GM21529 (cell line): Measurements from ENCODE around the gene C6orf163.
"Not testable (repeated sequence)": the region's sequence is repeated elsewhere in the genome, so short reads cannot be mapped to it uniquely, and the experiment has no call there.

Experiments
- ATAC-seq: cut with Tn5 transposase; IDR thresholded peaks from one replicate; pipeline ENCODE4 v1.9.1; 2021; ENCODE audit not compliant: unreplicated experiment

Gene C6orf163

DNA sequence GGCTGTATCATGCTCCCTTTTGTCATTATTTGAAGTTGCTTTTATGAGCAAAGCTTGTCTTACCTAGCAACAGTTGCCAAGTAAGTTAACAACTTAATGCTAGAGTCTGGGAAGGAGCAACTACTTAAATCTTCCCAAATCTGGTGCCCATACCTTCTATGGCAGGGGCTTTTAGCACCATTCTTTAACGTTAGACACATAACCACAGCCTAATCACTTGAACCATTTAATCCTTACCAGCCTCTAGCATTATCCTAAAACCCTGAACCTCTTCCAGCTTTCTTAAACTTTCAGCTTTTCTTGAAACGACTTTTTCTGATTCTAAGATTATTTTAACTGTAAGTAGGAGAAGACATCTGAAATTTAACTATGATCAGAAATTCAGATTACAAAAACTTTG lies at the start of gene C6orf163:
Gene C6orf163 (plus strand): TSS at position 83 of the 400 bp plus-strand sequence. CDS start 287 bp downstream, at position 370.
- no peak for ATAC-seq

- no peak for ATAC-seq
Measured at GRCh38 chr6:87297119-87297518, 47.5 kb upstream of the C6orf163 start.

DNA sequence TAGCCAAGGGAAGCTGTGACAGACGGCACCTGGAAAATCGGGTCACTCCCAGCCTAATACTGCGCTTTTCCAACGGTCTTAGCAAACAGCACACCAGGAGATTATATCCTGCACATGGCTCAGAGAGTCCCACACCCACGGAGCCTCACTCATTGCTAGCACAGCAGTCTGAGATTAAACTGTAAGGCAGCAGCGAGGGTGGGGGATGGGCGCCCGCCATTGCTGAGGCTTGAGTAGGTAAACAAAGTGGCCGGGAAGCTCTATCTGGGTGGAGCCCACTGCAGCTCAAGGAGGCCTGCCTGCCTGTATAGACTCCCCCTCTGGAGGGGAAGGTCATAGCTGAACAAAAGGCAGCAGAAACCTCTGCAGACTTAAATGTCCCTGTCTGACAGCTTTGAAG lies 43.3 kb upstream of the C6orf163 start:
- ATAC-seq = not testable (repeated sequence)

DNA sequence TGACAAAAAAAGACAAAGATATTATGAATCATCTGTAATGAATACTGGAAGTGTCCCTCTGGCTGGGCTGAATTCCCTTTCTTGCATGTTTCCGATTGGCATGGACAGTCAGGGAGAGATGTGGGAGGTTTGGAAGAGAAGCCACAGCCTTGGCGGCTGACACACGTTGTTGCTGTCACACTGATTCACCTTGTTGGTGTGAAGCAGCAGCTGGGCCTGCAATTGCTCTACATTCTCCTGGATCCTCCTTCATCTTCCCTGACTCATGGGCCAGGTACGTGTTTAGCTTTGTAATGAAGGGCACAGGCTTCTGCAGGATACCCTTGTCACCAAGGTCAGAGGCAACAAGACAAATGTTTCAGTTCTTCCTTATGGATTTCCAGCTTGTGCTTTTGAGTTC lies 35.6 kb upstream of the C6orf163 start:
- no peak for ATAC-seq

- no peak for ATAC-seq
Measured at GRCh38 chr6:87312860-87313259, 31.8 kb upstream of the C6orf163 start.

- no peak for ATAC-seq
Measured at GRCh38 chr6:87315071-87315470, 29.5 kb upstream of the C6orf163 start.

DNA sequence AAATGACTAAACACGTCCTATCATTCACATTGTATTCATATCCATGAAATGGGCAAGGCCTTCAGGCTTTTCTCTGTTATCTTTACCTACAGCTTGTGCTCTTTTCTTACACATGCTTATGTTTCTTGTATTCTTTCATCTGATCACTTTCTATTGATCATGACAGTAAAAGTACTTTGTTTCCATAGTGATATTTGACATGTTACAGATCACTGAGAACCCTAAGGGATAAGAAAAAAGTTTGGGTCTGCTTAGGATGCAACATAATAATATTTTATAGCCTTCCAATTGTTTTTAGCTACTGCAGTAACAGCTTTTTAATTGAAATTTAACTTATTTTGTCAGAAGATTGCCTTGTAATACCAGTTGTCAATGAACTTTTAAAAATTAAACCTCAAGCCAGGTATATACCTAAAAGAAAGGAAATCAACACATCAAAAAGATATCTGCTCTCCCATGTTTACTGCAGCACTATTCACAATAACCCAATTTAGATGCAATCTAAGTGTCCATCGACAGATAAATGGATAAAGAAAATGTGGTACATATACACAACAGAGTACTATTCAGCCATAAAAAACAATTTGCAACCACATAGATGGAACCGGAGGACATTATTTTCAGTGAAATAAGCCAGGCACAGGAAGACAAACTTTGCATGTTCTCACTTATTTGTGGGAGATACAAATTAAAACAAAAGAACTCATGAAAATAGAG lies 25.2 kb upstream of the C6orf163 start:
- no peak for ATAC-seq

- peak; percentile 99 for ATAC-seq
Measured at GRCh38 chr6:87322304-87323212, 22.1 kb upstream of the C6orf163 start, which contains the start of gene SMIM8. TSS of gene SMIM8 (plus strand) at chr6:87322588. CDS start at chr6:87337032, 14,444 bp downstream.

DNA sequence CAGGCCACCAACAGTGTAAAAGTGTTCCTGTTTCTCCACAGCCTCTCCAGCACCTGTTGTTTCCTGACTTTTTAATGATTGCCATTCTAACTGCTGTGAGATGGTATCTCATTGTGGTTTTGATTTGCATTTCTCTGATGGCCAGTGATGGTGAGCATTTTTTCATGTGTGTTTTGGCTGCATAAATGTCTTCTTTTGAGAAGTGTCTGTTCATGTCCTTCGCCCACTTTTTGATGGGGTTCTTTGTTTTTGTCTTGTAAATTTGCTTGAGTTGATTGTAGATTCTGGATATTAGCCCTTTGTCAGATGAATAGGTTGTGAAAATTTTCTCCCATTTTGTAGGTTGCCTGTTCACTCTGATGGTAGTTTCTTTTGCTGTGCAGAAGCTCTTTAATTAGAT lies 20.7 kb upstream of the C6orf163 start:
- not testable (repeated sequence) for ATAC-seq

- no peak for ATAC-seq
Measured at GRCh38 chr6:87330961-87331360, 13.7 kb upstream of the C6orf163 start.

GRCh38 chr6:87333033-87333432 lies 11.6 kb upstream of the C6orf163 start:
- no peak for ATAC-seq

DNA sequence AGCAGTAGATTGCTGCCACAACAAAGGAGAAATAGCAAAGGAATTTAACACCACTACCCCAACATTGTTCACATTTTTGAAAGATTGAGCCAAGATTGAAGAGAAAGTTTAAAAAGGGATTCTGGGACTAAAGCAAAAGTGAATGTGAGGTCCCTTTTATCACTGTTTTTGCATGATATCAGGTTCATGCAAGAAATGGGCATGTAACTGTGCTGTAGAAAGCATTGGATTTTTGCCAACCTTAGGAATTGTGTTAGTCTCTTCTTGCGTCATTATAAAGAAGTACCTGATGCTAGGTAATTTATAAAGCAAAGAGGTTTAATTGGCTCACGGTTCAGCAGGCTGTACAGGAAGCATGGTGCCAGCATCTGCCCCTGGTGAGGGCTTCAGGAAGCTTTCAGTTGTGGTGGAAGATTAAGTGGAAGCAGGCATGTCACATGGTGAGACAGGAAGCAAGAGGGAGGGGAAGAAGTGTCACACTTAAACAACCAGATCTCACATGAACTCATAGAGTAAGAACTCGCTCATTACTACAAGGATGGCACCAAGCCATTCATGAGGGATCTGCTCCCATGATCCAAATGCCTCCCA lies 10.9 kb upstream of the C6orf163 start:
- no peak for ATAC-seq

- ATAC-seq = no peak
Measured at GRCh38 chr6:87334683-87335082, 9.9 kb upstream of the C6orf163 start.

DNA sequence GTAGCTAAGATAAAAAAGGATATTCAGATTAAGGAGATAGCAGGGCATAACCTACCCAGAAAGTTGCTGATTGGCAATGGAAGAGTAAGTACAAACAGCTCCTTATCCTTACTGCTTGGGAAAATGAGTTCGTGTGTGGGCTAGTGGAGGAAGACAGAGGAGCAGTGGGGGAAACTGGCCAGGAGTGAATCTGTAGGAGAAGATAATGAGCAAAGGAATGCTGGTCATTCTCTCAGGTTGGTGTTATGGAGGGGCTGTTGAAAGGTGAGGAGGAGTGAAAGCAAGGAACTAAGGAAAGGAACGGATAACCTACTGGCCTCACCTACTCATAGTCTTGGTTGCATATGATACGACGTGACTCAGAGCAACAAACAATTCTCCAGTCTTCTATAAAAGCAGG lies 8.2 kb upstream of the C6orf163 start:
- ATAC-seq = no peak

GRCh38 chr6:87340230-87340629 lies 4.4 kb upstream of the C6orf163 start:
- no peak for ATAC-seq

DNA sequence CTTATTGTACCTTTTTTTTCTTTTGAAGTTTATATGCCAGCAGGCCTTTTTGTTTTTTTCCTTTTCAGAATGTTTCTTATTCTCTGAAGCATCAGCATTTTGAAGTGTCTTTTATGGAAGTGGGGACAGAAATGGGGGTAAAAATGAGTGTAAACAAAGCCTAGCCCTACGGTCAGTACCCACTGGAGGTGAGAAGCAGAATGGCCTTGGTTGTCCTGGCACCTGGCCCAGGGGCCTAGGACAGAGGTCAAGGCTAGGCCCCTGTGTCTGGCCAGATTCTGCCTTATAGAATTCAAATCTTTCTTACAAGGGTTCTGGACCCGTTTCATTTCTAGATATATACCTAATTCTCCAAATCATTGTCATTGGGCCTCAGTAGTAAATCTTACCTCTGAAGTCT lies 3.5 kb upstream of the C6orf163 start:
- no peak for ATAC-seq

- peak; percentile 90 for ATAC-seq
Measured at GRCh38 chr6:87341899-87342298, 2.7 kb upstream of the C6orf163 start.

- no peak for ATAC-seq
Measured at GRCh38 chr6:87342829-87343228, 1.8 kb upstream of the C6orf163 start.

DNA sequence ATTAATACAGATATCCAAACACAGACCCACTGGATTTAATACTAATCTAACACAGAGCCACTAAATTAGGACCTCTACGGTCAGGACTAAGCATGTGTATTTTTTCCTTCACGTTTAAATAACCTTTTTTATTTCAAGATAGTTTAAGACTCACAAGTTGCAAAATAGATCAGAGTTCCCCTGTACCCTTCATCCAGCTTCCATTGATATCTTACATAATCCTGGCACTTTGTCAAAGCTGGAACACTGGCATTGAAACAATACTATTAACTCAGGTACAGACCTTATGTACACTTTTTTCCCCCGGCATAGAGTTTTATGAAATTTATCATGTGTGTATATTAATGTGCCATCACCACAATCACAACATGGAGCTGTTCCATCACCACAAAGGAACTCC lies 2.1 kb downstream of the C6orf163 start:
- ATAC-seq = no peak

- no peak for ATAC-seq
Measured at GRCh38 chr6:87349896-87350295, 5.3 kb downstream of the C6orf163 start.

GRCh38 chr6:87350516-87350915 lies 5.9 kb downstream of the C6orf163 start:
- ATAC-seq = no peak

GRCh38 chr6:87351583-87351982 lies 7.0 kb downstream of the C6orf163 start:
- no peak for ATAC-seq
